ENCODE results near the gene GPR25.

Gene GPR25

DNA sequence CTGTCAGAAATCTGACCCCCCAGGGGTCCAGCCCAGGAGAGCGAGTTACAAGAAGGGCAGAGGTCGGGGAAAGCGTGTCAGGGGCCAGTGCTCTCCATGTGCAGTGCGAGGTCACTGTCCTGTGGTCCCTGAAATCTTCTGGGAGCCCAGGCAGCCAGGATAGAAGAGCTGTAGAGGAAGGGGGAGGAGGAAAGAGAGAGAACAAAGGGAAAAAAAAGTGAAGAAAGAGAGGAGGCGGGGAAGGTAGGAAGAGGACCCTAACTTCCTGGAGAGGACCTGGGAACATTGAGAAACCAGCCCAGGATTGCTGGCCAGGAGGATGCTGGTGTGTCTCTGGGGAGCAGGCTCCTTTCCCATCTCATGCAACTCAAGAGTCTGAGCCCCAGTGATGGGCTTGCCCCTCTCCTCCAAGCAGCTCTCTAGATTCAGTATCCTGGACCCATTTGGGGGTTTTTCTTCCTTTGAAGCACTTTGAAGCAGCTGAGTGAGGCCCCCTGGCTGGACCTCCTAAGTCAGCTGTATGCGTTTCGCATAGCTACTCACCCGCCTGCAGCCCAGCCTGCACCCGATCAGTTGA is 15.1 kb downstream of the GPR25 start:
- Histone ChIP-seq H3K9me3 (ENCODE audit: control insufficient read depth in 2 of 2, low read length in 2 of 2) (no peaks in the 10 kb centered on the region), H3K36me3 (ENCODE audit: control insufficient read depth in 2 of 2, insufficient read depth in 2 of 2, low read length in 2 of 2) (no peaks in the 10 kb centered on the region), H3K27me3 (ENCODE audit: control insufficient read depth in 1 of 2, insufficient read depth in 2 of 2, low read length in 2 of 2) (peaks cover 21 to 27% of the 10 kb centered on the region in 2 donors), H3K4me3 (ENCODE audit: low read length in 2 of 2) (no peak overlapping the region), H3K9ac (ENCODE audit: low read length in 2 of 2) (no peak overlapping the region), H3K4me1 (ENCODE audit: control insufficient read depth, insufficient read depth, low read length) (peaks cover 10% of the 10 kb centered on the region), H3K27ac (ENCODE audit: low read length) (no peak overlapping the region)

DNA sequence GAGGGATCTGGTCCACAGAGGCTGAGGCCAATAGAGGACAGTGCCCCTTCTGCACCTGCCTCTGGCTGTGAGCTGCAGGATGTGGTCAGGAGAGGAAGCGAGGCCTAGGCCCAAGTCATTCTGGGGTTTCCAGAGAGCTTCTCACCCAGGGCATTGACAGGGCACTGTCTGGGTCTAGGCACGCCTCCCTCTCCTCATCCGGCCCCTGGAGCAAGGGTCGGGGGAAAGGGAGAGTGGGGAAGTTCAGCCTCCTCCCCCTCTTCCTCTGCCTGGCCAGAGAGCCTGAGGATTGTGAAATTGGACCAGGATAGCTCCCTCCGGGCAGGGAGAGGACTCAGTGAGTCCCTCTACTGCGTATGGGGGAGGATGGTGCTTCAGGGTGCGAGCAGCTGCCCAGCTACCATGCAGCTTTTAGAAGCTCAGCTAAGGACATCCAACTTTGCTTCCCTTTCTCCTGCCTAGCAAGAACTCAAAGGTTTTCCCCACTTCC is 15.6 kb downstream of the GPR25 start:
- Histone ChIP-seq H3K9me3 (ENCODE audit: control insufficient read depth in 2 of 2, low read length in 2 of 2) (no peaks in the 10 kb centered on the region), H3K4me3 (ENCODE audit: low read length in 2 of 2) (no peak overlapping the region), H3K36me3 (ENCODE audit: control insufficient read depth in 2 of 2, insufficient read depth in 2 of 2, low read length in 2 of 2) (no peaks in the 10 kb centered on the region), H3K4me1 (ENCODE audit: control insufficient read depth, insufficient read depth, low read length) (peaks cover 10% of the 10 kb centered on the region), H3K27ac (ENCODE audit: low read length) (no peak overlapping the region), H3K9ac (ENCODE audit: low read length in 2 of 2) (no peak overlapping the region), H3K27me3 (ENCODE audit: control insufficient read depth in 1 of 2, insufficient read depth in 2 of 2, low read length in 2 of 2) (peaks cover 21 to 27% of the 10 kb centered on the region in 2 donors)

DNA sequence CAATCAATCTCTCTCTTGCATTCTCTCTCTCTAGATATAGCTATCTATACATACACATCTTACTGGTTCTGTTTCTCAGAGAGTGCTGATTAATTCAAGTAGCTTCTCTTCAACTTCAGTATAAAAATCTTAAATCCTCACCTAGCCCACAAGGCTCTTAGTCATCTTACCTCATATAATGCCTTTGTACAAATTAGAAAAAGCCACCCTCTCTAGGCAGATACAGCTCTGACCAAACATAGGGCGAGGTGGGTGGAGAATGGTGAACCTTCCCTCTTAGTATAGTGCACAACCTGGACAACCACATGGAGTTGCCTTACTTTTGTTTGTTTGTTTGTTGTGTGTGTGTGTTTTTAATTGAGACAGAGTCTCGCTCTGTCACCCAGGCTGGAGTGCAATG is 16.8 kb downstream of the GPR25 start:
- no peak overlapping the region for H3K27ac ChIP-seq (ENCODE audit: low read length)
- no peaks in the 10 kb centered on the region for H3K36me3 ChIP-seq (ENCODE audit: control insufficient read depth in 2 of 2, insufficient read depth in 2 of 2, low read length in 2 of 2)
- H3K9me3 ChIP-seq (ENCODE audit: control insufficient read depth in 2 of 2, low read length in 2 of 2), result no peaks in the 10 kb centered on the region
- peaks cover 10% of the 10 kb centered on the region for H3K4me1 ChIP-seq (ENCODE audit: control insufficient read depth, insufficient read depth, low read length)
- no peak overlapping the region for H3K4me3 ChIP-seq (ENCODE audit: low read length in 2 of 2)
- H3K27me3 ChIP-seq (ENCODE audit: control insufficient read depth in 1 of 2, insufficient read depth in 2 of 2, low read length in 2 of 2), result peaks cover 21 to 27% of the 10 kb centered on the region in 2 donors
- H3K9ac ChIP-seq (ENCODE audit: low read length in 2 of 2), result no peak overlapping the region

DNA sequence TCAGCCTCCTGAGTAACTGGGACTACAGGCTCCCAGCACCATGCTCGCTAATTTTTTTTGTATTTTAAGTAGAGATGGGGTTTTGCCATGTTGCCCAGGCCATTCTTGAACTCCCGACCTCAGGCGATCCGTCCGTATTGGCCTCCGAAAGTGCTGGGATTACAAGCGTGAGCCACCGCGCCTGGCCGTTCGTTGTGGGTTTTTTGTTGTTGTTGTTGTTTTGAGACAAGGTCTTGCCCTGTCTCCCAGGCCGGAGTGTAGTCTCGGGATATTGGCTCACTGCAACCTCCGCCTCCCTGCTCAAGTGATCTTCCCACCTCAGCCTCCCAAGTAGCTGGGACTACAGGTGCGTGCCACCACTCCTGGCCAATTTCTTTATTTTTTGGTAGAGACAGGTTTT is 17.2 kb downstream of the GPR25 start:
- Histone ChIP-seq H3K36me3 (ENCODE audit: control insufficient read depth in 2 of 2, insufficient read depth in 2 of 2, low read length in 2 of 2) (no peaks in the 10 kb centered on the region), H3K9me3 (ENCODE audit: control insufficient read depth in 2 of 2, low read length in 2 of 2) (no peaks in the 10 kb centered on the region)

DNA sequence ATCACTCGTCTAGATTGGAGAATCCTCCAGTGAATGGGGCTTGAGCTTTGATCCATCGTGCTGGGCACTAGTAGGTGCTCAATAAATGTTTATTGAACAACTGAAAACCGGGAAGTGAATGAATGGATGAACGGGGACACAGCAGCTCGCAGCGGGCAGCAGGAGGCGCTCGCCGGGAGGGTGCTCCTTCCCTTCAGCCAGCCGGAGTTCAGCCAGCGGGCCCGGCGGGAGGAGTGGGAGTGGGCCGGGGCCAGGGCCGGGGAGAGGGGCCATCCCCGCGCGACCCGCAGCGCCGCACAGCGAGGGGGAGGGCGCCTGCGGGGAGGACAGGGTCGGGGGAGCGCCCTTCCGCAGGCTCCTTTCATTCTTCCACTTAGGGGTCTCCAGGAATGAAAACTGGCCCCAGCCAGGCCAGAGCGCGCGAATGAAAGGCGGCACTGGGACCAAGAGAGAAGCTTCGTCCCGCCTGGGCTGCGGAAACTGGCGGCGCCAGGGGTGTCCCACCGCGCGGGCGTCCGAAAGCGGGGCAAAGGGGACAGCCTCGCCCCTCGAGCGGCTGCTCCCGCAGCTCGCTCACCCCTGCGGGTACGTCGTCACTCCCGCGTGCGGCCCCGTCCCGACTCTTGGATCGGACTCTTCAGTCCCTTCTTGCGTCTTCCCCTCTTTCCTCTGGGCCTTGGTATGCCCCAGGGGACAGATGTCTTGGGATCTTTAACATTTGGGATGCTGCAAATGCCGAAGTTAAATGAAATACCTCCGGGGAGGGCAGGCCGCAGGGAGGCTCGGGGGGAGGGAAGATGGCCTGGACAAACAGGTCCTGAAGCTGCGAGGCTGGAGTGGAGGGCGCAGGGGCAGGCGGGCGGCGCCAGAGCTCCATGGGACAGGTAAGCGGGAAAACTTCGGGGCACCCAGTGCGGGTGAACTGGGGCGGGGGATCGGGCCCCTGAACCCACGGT is 18.3 kb downstream of the GPR25 start:
- H3K4me3 ChIP-seq (ENCODE audit: low read length in 2 of 2), result peak overlapping the region; percentile 60 to 70
- no peak overlapping the region for H3K27ac ChIP-seq (ENCODE audit: low read length)
- H3K9ac ChIP-seq (ENCODE audit: low read length in 2 of 2), result peak overlapping the region; percentile 32 to 36
- peaks cover 21 to 27% of the 10 kb centered on the region in 2 donors for H3K27me3 ChIP-seq (ENCODE audit: control insufficient read depth in 1 of 2, insufficient read depth in 2 of 2, low read length in 2 of 2)
- H3K9me3 ChIP-seq (ENCODE audit: control insufficient read depth in 2 of 2, low read length in 2 of 2), result no peaks in the 10 kb centered on the region
- H3K36me3 ChIP-seq (ENCODE audit: control insufficient read depth in 2 of 2, insufficient read depth in 2 of 2, low read length in 2 of 2), result no peaks in the 10 kb centered on the region
- H3K4me1 ChIP-seq (ENCODE audit: control insufficient read depth, insufficient read depth, low read length), result peaks cover 10% of the 10 kb centered on the region

More for the DNA sequence above, 17.2 kb downstream of the GPR25 start:
- no peak overlapping the region for H3K27ac ChIP-seq (ENCODE audit: low read length)
- peaks cover 21 to 27% of the 10 kb centered on the region in 2 donors for H3K27me3 ChIP-seq (ENCODE audit: control insufficient read depth in 1 of 2, insufficient read depth in 2 of 2, low read length in 2 of 2)
- H3K4me1 ChIP-seq (ENCODE audit: control insufficient read depth, insufficient read depth, low read length), result peaks cover 10% of the 10 kb centered on the region
- H3K4me3 ChIP-seq (ENCODE audit: low read length in 2 of 2), result no peak overlapping the region
- no peak overlapping the region for H3K9ac ChIP-seq (ENCODE audit: low read length in 2 of 2)

DNA sequence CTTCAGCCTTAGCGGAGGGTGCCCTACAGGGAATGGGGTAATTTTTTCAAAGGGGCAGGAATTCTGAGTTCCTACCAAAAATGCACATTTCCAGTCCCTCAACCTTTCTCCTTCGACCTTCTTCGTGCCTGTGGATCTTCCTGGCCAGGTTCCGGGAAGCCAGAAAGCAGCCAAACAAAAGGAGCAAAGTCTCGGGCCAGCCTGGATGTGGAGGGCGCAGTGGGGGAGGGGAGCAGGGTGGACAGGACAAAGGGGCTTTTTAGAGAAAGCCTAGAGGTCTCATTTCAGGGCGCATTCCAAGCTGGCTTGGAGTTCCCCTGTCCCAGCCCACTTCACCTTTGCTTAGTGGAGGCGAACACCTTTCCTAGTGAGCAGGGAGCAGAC is 19.0 kb downstream of the GPR25 start:
- Histone ChIP-seq H3K4me3 (ENCODE audit: low read length in 2 of 2) (peak overlapping the region in 1 of 2 donors; percentile 70), H3K27me3 (ENCODE audit: control insufficient read depth in 1 of 2, insufficient read depth in 2 of 2, low read length in 2 of 2) (peaks cover 21 to 27% of the 10 kb centered on the region in 2 donors), H3K9me3 (ENCODE audit: control insufficient read depth in 2 of 2, low read length in 2 of 2) (no peaks in the 10 kb centered on the region), H3K9ac (ENCODE audit: low read length in 2 of 2) (no peak overlapping the region), H3K4me1 (ENCODE audit: control insufficient read depth, insufficient read depth, low read length) (peaks cover 10% of the 10 kb centered on the region), H3K27ac (ENCODE audit: low read length) (no peak overlapping the region), H3K36me3 (ENCODE audit: control insufficient read depth in 2 of 2, insufficient read depth in 2 of 2, low read length in 2 of 2) (no peaks in the 10 kb centered on the region)

DNA sequence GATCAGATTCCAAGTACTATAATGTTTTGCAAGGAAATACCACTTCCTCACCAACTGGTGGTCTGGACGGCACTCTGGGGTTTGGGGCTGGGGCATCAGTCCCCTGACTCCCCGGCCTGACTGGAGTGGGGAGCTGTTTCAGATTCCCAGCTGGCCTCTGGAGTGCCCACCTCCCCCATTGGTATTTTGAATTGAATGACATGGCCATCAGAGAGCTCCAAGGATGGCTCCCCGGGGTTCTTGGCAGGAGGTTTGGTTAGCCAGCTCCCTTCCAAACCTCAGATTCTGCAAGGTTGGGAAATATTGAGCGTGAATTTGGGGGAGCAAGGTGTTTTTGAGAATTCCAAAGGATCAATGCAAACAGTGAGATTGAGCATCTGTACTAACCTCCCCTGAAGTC is 19.8 kb downstream of the GPR25 start:
- Histone ChIP-seq H3K9ac (ENCODE audit: low read length in 2 of 2) (no peak overlapping the region), H3K4me3 (ENCODE audit: low read length in 2 of 2) (no peak overlapping the region), H3K36me3 (ENCODE audit: control insufficient read depth in 2 of 2, insufficient read depth in 2 of 2, low read length in 2 of 2) (no peaks in the 10 kb centered on the region), H3K27me3 (ENCODE audit: control insufficient read depth in 1 of 2, insufficient read depth in 2 of 2, low read length in 2 of 2) (peaks cover 21 to 25% of the 10 kb centered on the region in 2 donors), H3K4me1 (ENCODE audit: control insufficient read depth, insufficient read depth, low read length) (peaks cover 10% of the 10 kb centered on the region), H3K27ac (ENCODE audit: low read length) (no peak overlapping the region), H3K9me3 (ENCODE audit: control insufficient read depth in 2 of 2, low read length in 2 of 2) (no peaks in the 10 kb centered on the region)

DNA sequence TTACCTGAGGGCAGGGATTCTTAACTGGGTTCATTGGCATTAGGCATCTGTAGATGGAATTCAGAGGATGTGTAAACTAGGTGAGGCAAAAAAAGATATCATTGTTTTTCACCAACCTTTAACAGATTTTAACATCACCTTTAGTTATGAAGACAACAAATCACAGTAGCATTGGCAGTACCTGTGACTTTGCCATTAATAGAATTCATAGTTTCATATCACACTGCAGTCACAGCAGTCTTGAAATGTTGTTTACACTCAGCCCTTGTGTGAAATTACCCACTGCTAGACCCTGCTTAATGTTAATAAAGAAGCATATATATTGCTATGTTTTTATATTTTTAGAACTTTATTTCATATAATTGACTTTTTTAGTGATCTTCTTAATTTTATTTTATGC is 20.2 kb downstream of the GPR25 start:
- no peak overlapping the region for H3K4me3 ChIP-seq (ENCODE audit: low read length in 2 of 2)
- H3K27me3 ChIP-seq (ENCODE audit: control insufficient read depth in 1 of 2, insufficient read depth in 2 of 2, low read length in 2 of 2), result peaks cover 21 to 24% of the 10 kb centered on the region in 2 donors
- H3K27ac ChIP-seq (ENCODE audit: low read length), result no peak overlapping the region
- peaks cover 10% of the 10 kb centered on the region for H3K4me1 ChIP-seq (ENCODE audit: control insufficient read depth, insufficient read depth, low read length)
- H3K36me3 ChIP-seq (ENCODE audit: control insufficient read depth in 2 of 2, insufficient read depth in 2 of 2, low read length in 2 of 2), result no peaks in the 10 kb centered on the region
- H3K9ac ChIP-seq (ENCODE audit: low read length in 2 of 2), result no peak overlapping the region
- no peaks in the 10 kb centered on the region for H3K9me3 ChIP-seq (ENCODE audit: control insufficient read depth in 2 of 2, low read length in 2 of 2)

DNA sequence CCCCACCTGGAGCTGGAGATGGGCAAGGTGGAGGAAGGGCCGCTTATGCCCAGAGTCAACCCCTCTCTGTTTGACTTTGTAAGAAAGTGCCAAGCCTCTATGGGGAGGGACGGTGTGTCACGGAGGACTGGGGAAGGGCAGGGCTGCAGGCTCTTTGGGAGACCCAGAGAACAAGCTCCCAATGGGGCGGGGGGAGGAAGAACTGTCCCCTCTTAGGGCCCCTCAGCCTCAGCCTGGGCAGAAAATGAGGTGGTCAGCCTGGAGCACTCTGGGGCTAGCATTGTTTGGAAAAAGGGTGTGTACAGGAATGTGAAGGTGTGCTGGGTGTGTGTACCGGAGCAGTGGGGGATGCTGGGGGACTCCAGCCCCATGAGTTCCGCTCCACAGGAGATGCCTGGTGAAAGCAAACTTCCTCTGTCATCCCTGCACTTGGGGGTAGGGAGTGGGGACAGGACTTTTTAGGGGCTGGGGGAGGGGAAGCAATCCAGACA is 20.7 kb downstream of the GPR25 start:
- Histone ChIP-seq H3K4me3 (ENCODE audit: low read length in 2 of 2) (no peak overlapping the region), H3K9ac (ENCODE audit: low read length in 2 of 2) (no peak overlapping the region), H3K36me3 (ENCODE audit: control insufficient read depth in 2 of 2, insufficient read depth in 2 of 2, low read length in 2 of 2) (no peaks in the 10 kb centered on the region)

DNA sequence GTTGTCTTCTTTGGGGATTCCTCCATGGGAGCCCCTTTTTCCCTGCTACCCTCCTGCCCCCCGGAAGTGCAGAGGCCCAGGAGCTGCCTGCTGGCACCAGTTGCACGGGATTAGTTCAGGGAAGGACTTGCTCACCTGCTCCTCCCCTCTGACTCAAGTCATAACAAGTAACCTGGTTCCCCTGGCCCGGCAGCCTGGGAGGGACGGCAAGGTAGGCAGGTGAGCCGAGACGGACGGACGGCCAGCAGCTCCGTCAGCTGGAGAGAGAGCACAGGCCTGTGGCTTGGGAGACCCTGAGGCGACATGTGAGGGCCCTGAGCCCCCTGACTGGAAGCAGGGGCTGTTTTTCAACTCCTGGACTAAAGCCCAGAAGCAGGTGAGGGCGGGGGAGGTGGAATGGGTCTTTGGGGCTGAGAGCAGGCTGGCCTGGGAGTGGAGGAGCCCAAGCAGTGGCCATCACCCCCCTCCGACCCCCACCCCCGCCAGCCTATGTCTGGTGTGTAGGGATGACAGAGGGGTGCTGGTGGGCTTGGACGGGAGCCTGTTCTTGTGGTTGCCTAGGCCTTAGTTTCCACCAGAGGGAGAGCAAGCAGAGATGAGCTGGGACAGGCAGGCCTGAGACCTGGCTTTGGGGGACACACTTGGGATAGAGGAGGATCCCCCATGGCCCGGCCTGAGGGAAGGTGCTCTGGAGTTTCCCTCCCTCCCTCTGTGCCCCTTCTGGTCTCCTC is 22.1 kb downstream of the GPR25 start, which contains the start of gene INAVA:
Gene INAVA (plus strand): TSS at position 189 of the 731 bp plus-strand sequence. CDS start 3,501 bp downstream, outside the sequence.
- Histone ChIP-seq H3K9me3 (ENCODE audit: control insufficient read depth in 2 of 2, low read length in 2 of 2) (no peaks in the 10 kb centered on the region), H3K27me3 (ENCODE audit: control insufficient read depth in 1 of 2, insufficient read depth in 2 of 2, low read length in 2 of 2) (peaks cover 17 to 21% of the 10 kb centered on the region in 2 donors), H3K36me3 (ENCODE audit: control insufficient read depth in 2 of 2, insufficient read depth in 2 of 2, low read length in 2 of 2) (no peaks in the 10 kb centered on the region), H3K4me3 (ENCODE audit: low read length in 2 of 2) (peak within 1 kb of the TSS in 1 of 2 donors; percentile 15), H3K4me1 (ENCODE audit: control insufficient read depth, insufficient read depth, low read length) (peaks cover 10% of the 10 kb centered on the region), H3K27ac (ENCODE audit: low read length) (no peak within 1 kb of the TSS), H3K9ac (ENCODE audit: low read length in 2 of 2) (no peak within 1 kb of the TSS)

More for the DNA sequence above, 20.7 kb downstream of the GPR25 start:
- H3K9me3 ChIP-seq (ENCODE audit: control insufficient read depth in 2 of 2, low read length in 2 of 2), result no peaks in the 10 kb centered on the region
- no peak overlapping the region for H3K27ac ChIP-seq (ENCODE audit: low read length)
- peaks cover 10% of the 10 kb centered on the region for H3K4me1 ChIP-seq (ENCODE audit: control insufficient read depth, insufficient read depth, low read length)
- peaks cover 20 to 23% of the 10 kb centered on the region in 2 donors for H3K27me3 ChIP-seq (ENCODE audit: control insufficient read depth in 1 of 2, insufficient read depth in 2 of 2, low read length in 2 of 2)
